HCT116 (cell line): Measurements from ENCODE around the gene EFCAB13. TPM values are rescaled to one million over a fixed set of nuclear protein-coding genes. Genes with fewer than 3 reads are reported as not detected.

ENCODE experiments used
- ATAC-seq: fragments of 200-7000 bp; cut with Tn5 transposase; 2 replicates; pipeline ENCODE4 v1.9.1; 2020; ENCODE audit warnings: mild to moderate bottlenecking, moderate library complexity
- BruUV-seq: library from RNA; stranded (reverse); fragments of 400-500 nt; replicated peaks from 2 replicates; lab custom pipeline; 2021; lab: Mats Ljungman, UMichigan
- CTCF ChIA-PET: fragments of 300-600 bp; sonication (Branson Sonifier 250); formaldehyde crosslinking; loops from one replicate; lab custom pipeline; 2021; ENCODE audit warnings: antibody characterized with exemption; lab: Charles Lee
- POLR2A ChIA-PET: fragments of 300-600, 350-600 bp; sonication (Branson Sonifier 250); formaldehyde crosslinking; loops from one replicate; lab custom pipeline; 2021; ENCODE audit warnings: antibody characterized with exemption; lab: Charles Lee
- RAD21 ChIA-PET, 2 experiments: fragments of 300-600 bp; sonication (Branson Sonifier 250); formaldehyde crosslinking; loops; one replicate each; lab custom pipeline; 2023; ENCODE audit warnings: low total read pairs in 2 of 2; ENCODE audit not compliant: uncharacterized antibody in 2 of 2, unreplicated experiment in 2 of 2, low non-redundant PET in 1 of 2; lab: Charles Lee
- DNase-seq: peaks from one replicate; pipeline ENCODE4 v3.0.0-alpha.2; 2010; ENCODE audit warnings: low read depth, low spot score
- H2AFZ ChIP-seq: fragments of 200-600 bp; shearing (Covaris generic), sonication (generic); 2 replicates; pipeline ENCODE4 v1.6.1; 2017; ENCODE audit warnings: low read depth, mixed run types, mixed read lengths, antibody characterized with exemption, low read length; ENCODE audit not compliant: poor library complexity, severe bottlenecking
- H3K27ac ChIP-seq: 2 replicates; pipeline ENCODE4 v1.5.1; 2012; ENCODE audit warnings: low read depth, low read length
- H3K27me3 ChIP-seq: fragments of 200-600 bp; sonication (generic); 2 replicates; pipeline ENCODE4 v1.6.1; 2016; ENCODE audit warnings: mixed run types, low read length, mixed read lengths; ENCODE audit not compliant: insufficient read depth
- H3K36me3 ChIP-seq, 2 experiments: fragments of 200-500 bp in 1 of 2; fragments of 200-600 bp in 1 of 2; sonication (Bioruptor generic) in 1 of 2; sonication (generic) in 1 of 2; 2 replicates each; pipeline versions ENCODE4 v1.5.1 to v1.6.1; 2014 to 2016; ENCODE audit warnings: low read length in 2 of 2, inconsistent platforms in 1 of 2, mixed read lengths in 1 of 2, mixed run types in 1 of 2; ENCODE audit not compliant: insufficient read depth in 2 of 2, control insufficient read depth in 1 of 2
- H3K4me1 ChIP-seq, 2 experiments: fragments of 200-600 bp in 1 of 2; sonication (generic) in 1 of 2; 2 replicates each; pipeline versions ENCODE4 v1.5.1 to v1.6.1; 2012 to 2017; ENCODE audit warnings: low read length in 2 of 2, inconsistent platforms in 1 of 2, mild to moderate bottlenecking in 1 of 2, mixed read lengths in 1 of 2, mixed run types in 1 of 2, moderate library complexity in 1 of 2; ENCODE audit not compliant: insufficient read depth in 2 of 2, control insufficient read depth in 1 of 2
- H3K4me2 ChIP-seq: fragments of 200-600 bp; sonication (generic); 2 replicates; pipeline ENCODE4 v1.6.1; 2017; ENCODE audit warnings: mixed run types, low read length, mixed read lengths
- H3K4me3 ChIP-seq, 2 experiments: fragments of 200-600 bp in 1 of 2; sonication (generic) in 1 of 2; replicated peaks in 1 of 2; 2 replicates each; pipeline ENCODE4 v1.5.1; 2011 to 2016; ENCODE audit warnings: low read length in 2 of 2, control low read depth in 1 of 2, low read depth in 1 of 2, mild to moderate bottlenecking in 1 of 2, mixed read lengths in 1 of 2, mixed run types in 1 of 2
- H3K79me2 ChIP-seq: fragments of 200-600 bp; sonication (generic); 2 replicates; pipeline ENCODE4 v1.6.1; 2017; ENCODE audit warnings: mild to moderate bottlenecking, mixed run types, low read length, moderate library complexity, mixed read lengths; ENCODE audit not compliant: insufficient read depth
- H3K9ac ChIP-seq: fragments of 200-600 bp; sonication (generic); 2 replicates; pipeline ENCODE4 v1.6.1; 2016; ENCODE audit warnings: low read length, mixed read lengths
- H3K9me2 ChIP-seq: fragments of 200-600 bp; sonication (generic), shearing (Covaris generic); 2 replicates; pipeline ENCODE4 v1.6.1; 2017; ENCODE audit warnings: mixed run types, mild to moderate bottlenecking, moderate library complexity; ENCODE audit not compliant: insufficient read depth
- H3K9me3 ChIP-seq, 2 experiments: fragments of 200-500 bp in 1 of 2; fragments of 200-600 bp in 1 of 2; sonication (Bioruptor generic) in 1 of 2; sonication (generic) in 1 of 2; 2 replicates each; pipeline ENCODE4 v1.6.1; 2014 to 2017; ENCODE audit warnings: low read length in 2 of 2, mixed read lengths in 2 of 2, inconsistent platforms in 1 of 2, low read depth in 1 of 2, mild to moderate bottlenecking in 1 of 2, mixed run types in 1 of 2, moderate library complexity in 1 of 2; ENCODE audit not compliant: control insufficient read depth in 1 of 2, insufficient read depth in 1 of 2
- H4K20me1 ChIP-seq: fragments of 200-600 bp; sonication (generic), shearing (Covaris generic); 2 replicates; pipeline ENCODE4 v1.6.1; 2017; ENCODE audit warnings: mixed run types, mild to moderate bottlenecking, moderate library complexity; ENCODE audit not compliant: insufficient read depth
- CBX3 ChIP-seq: IDR thresholded peaks from 2 replicates; pipeline ENCODE4 v1.6.1; 2012; ENCODE audit warnings: low read depth
- CEBPB ChIP-seq: IDR thresholded peaks from 2 replicates; pipeline ENCODE4 v1.6.1; 2012; ENCODE audit warnings: low read depth
- CTCF ChIP-seq, 3 experiments: fragments of 200-600 bp in 1 of 3; sonication (generic) in 1 of 3; IDR thresholded peaks in 2 of 3; conservative IDR thresholded peaks in 1 of 3; 2 replicates each; pipeline ENCODE4 v1.5.1; 2012 to 2017; ENCODE audit warnings: low read depth in 2 of 3, low read length in 2 of 3, antibody characterized with exemption in 1 of 3, borderline replicate concordance in 1 of 3, control low read depth in 1 of 3, mild to moderate bottlenecking in 1 of 3, mixed read lengths in 1 of 3, mixed run types in 1 of 3, moderate library complexity in 1 of 3; ENCODE audit not compliant: insufficient read depth in 1 of 3
- ELF1 ChIP-seq: IDR thresholded peaks from 2 replicates; pipeline ENCODE4 v1.6.1; 2012; ENCODE audit warnings: low read depth, borderline replicate concordance
- EZH2 ChIP-seq: fragments of 200-600 bp; sonication (generic); IDR thresholded peaks from 2 replicates; pipeline ENCODE4 v1.6.1; 2017; ENCODE audit warnings: antibody characterized with exemption, mixed run types
- EZH2phosphoT487 ChIP-seq: fragments of 200-600 bp; IDR thresholded peaks from 2 replicates; pipeline ENCODE4 v1.6.1; 2018; ENCODE audit warnings: antibody characterized with exemption, borderline replicate concordance
- FOSL1 ChIP-seq: IDR thresholded peaks from 2 replicates; pipeline ENCODE4 v1.6.1; 2012; ENCODE audit warnings: low read depth
- JUND ChIP-seq: IDR thresholded peaks from 2 replicates; pipeline ENCODE4 v1.6.1; 2012
- MAX ChIP-seq: IDR thresholded peaks from 2 replicates; pipeline ENCODE4 v1.6.1; 2012
- POLR2AphosphoS5 ChIP-seq: IDR thresholded peaks from 2 replicates; pipeline ENCODE4 v1.6.1; 2011; ENCODE audit warnings: mild to moderate bottlenecking, low read depth, low read length, moderate library complexity
- RAD21 ChIP-seq: IDR thresholded peaks from 2 replicates; pipeline ENCODE4 v1.6.1; 2012; ENCODE audit warnings: low read depth, mild to moderate bottlenecking
- SIN3A ChIP-seq: IDR thresholded peaks from 2 replicates; pipeline ENCODE4 v1.6.1; 2012; ENCODE audit warnings: low read depth
- SP1 ChIP-seq: IDR thresholded peaks from 2 replicates; pipeline ENCODE4 v1.6.1; 2012; ENCODE audit warnings: low read depth
- SRF ChIP-seq: IDR thresholded peaks from 2 replicates; pipeline ENCODE4 v1.6.1; 2012; ENCODE audit warnings: low read depth
- TCF7L2 ChIP-seq: IDR thresholded peaks from 2 replicates; pipeline ENCODE4 v1.7.0; 2011; ENCODE audit warnings: borderline replicate concordance, inconsistent platforms; ENCODE audit not compliant: insufficient read depth, insufficient read length; ENCODE audit errors: extremely low read depth
- YY1 ChIP-seq: IDR thresholded peaks from 2 replicates; pipeline ENCODE4 v1.6.1; 2011; ENCODE audit warnings: low read length, low read depth, moderate library complexity, mild to moderate bottlenecking; ENCODE audit not compliant: insufficient replicate concordance; ENCODE audit errors: extremely low read depth
- ZFX ChIP-seq: fragments of 450-650 bp; IDR thresholded peaks from 2 replicates; pipeline ENCODE4 v1.6.1; 2017
- ZNF274 ChIP-seq: fragments of 200-500 bp; sonication (Bioruptor generic); IDR thresholded peaks from 2 replicates; pipeline ENCODE4 v1.6.1; 2014; ENCODE audit warnings: mild to moderate bottlenecking, low read depth, low read length, inconsistent platforms
- intact Hi-C: fragments of 100-400 bp; cut with micrococcal nuclease; formaldehyde crosslinking; loops from 2 replicates; pipeline ENCODE4 v1.10.0; 2022
- total RNA-seq: library from RNA; stranded (reverse); gene quantifications from one replicate; pipeline ENCODE4 v1.2.1, GENCODE V29; 2021; ENCODE audit not compliant: unreplicated experiment

Gene EFCAB13
- total RNA-seq, 1 experiment from 2014 or later = not detected

- Histone ChIP-seq H3K4me1 (no peaks in the 10 kb centered on the region), H3K4me3 (no peak overlapping the region), H2AFZ (no peak overlapping the region), H3K9ac (no peak overlapping the region), H3K9me3 (no peaks in the 10 kb centered on the region), H3K79me2 (no peaks in the 10 kb centered on the region), H3K27me3 (no peaks in the 10 kb centered on the region), H3K9me2 (no peaks in the 10 kb centered on the region), H3K4me2 (no peak overlapping the region), H3K36me3 (no peaks in the 10 kb centered on the region), H4K20me1 (no peaks in the 10 kb centered on the region), H3K27ac (no peak overlapping the region)
- CTCF ChIA-PET = no interaction called here
- intact Hi-C loops = no loop called here
- no TSS peak for BruUV-seq
- TF ChIP-seq ZNF274 (no peak), RAD21 (no peak), EZH2 (no peak), FOSL1 (no peak), JUND (no peak), EZH2phosphoT487 (no peak), ELF1 (no peak), POLR2AphosphoS5 (no peak), ZFX (no peak), SIN3A (no peak), SP1 (no peak), SRF (no peak), TCF7L2 (no peak), CTCF (IDR thresholded peaks at IDR 0.05 in 2 of 3, conservative IDR thresholded peaks at IDR 0.05 in 1 of 3; ENCODE audit: borderline replicate concordance in 1 of 3, insufficient read depth in 1 of 3, low read depth in 2 of 3, low read length in 2 of 3) (no peak), MAX (no peak), CBX3 (no peak), CEBPB (no peak), YY1 (no peak)
- DNase-seq = no peak
- POLR2A ChIA-PET = no interaction called here
- no peak for ATAC-seq
- RAD21 ChIA-PET = interaction anchor here in 1 of 2 experiments (0.7 kb wide), 1 partner anchor 241 kb away, joined by 3 read pairs; no protein-coding TSS in a partner anchor
These were observed 6.8 kb downstream of the EFCAB13 start for GRCh38 chr17:47330548-47330947.
